ENCODE measurements around the gene RANBP17. TPM values are rescaled to one million over a fixed set of nuclear protein-coding genes. Genes with fewer than 3 reads are reported as not detected.

RANBP17 gene
- total RNA-seq, 1 experiment from 2014 or later = 14.5 TPM

DNA sequence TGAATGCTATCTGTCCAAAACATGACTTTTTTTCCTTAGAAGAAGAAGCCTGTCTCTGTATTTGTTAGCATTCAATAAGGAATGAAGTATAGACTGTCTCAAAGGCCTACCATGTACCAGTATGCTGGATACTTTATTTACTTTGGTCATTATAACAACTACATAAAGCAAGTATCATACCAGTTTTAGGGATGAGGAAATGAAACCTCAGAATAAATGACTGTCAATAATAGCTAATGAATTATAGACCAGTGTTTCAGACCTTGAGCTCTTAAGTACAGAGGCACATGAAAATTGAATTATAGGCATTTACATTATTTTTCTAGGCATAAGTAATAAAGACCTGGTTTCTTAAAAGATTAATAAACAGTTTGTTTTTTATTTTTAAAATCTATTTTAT is 280.8 kb downstream of the RANBP17 start:
- no peaks in the 10 kb centered on the region for H3K9me2 ChIP-seq (ENCODE audit: insufficient read depth)
- no peaks in the 10 kb centered on the region for H3F3A ChIP-seq (ENCODE audit: insufficient read depth, low read depth)
- ChIA-PET CTCF (no interaction called here), POLR2A (ENCODE audit: unreplicated experiment) (no interaction called here)
- no peak overlapping the region for H3K4me2 ChIP-seq
- H4K20me1 ChIP-seq (ENCODE audit: insufficient read depth) = no peaks in the 10 kb centered on the region
- no peaks in the 10 kb centered on the region for H3K36me3 ChIP-seq (ENCODE audit: low read depth)
- DNase-seq = no peak
- H3K27me3 ChIP-seq (ENCODE audit: insufficient read depth, low read depth) = no peaks in the 10 kb centered on the region
- H2AFZ ChIP-seq = no peak overlapping the region
- BruUV-seq (replicated peaks) = no TSS peak
- H3K4me3 ChIP-seq = no peak overlapping the region
- TF ChIP-seq, protein P1, sequence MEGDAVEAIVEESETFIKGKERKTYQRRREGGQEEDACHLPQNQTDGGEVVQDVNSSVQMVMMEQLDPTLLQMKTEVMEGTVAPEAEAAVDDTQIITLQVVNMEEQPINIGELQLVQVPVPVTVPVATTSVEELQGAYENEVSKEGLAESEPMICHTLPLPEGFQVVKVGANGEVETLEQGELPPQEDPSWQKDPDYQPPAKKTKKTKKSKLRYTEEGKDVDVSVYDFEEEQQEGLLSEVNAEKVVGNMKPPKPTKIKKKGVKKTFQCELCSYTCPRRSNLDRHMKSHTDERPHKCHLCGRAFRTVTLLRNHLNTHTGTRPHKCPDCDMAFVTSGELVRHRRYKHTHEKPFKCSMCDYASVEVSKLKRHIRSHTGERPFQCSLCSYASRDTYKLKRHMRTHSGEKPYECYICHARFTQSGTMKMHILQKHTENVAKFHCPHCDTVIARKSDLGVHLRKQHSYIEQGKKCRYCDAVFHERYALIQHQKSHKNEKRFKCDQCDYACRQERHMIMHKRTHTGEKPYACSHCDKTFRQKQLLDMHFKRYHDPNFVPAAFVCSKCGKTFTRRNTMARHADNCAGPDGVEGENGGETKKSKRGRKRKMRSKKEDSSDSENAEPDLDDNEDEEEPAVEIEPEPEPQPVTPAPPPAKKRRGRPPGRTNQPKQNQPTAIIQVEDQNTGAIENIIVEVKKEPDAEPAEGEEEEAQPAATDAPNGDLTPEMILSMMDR (conservative IDR thresholded peaks at IDR 0.05) = no peak
- TF ChIP-seq EZH2 (IDR thresholded peaks at IDR 0.05; ENCODE audit: low read depth) = no peak
- H3K27ac ChIP-seq = no peak overlapping the region
- no peaks in the 10 kb centered on the region for H3K9me3 ChIP-seq (ENCODE audit: insufficient read depth, low read depth)
- intact Hi-C loops (cut with micrococcal nuclease; ENCODE audit: unreplicated experiment) = no loop called here
- no peaks in the 10 kb centered on the region for H3K4me1 ChIP-seq (replicated peaks; ENCODE audit: insufficient read depth)
- no peaks in the 10 kb centered on the region for H3K79me2 ChIP-seq (ENCODE audit: low read depth)

DNA sequence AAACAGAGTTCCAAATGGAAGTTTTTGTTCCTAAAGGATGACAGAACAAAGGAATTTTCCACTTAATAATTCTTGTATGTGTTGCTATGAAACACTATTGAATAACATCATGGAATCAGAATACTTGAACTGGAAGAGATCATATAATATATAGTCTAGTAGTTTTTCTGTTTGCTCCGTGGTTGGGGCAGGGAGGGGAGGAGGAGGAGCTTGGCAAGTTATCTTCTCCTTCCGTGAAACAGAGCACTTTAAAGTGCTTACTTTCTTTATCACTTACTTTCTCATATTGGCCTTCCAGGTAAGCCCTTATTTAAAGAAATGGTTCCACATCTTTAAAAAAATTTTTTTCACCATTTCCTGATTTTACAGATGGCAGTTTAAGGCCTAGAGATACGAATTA is 281.4 kb downstream of the RANBP17 start:
- Histone ChIP-seq H3K27ac (no peak overlapping the region), H2AFZ (no peak overlapping the region), H3K9me3 (ENCODE audit: insufficient read depth, low read depth) (no peaks in the 10 kb centered on the region), H3F3A (ENCODE audit: insufficient read depth, low read depth) (no peaks in the 10 kb centered on the region), H3K4me2 (no peak overlapping the region), H3K9me2 (ENCODE audit: insufficient read depth) (no peaks in the 10 kb centered on the region), H3K4me3 (no peak overlapping the region), H3K79me2 (ENCODE audit: low read depth) (no peaks in the 10 kb centered on the region), H3K4me1 (replicated peaks; ENCODE audit: insufficient read depth) (no peaks in the 10 kb centered on the region), H3K36me3 (ENCODE audit: low read depth) (no peaks in the 10 kb centered on the region), H3K27me3 (ENCODE audit: insufficient read depth, low read depth) (no peaks in the 10 kb centered on the region), H4K20me1 (ENCODE audit: insufficient read depth) (no peaks in the 10 kb centered on the region)
- intact Hi-C loops (cut with micrococcal nuclease; ENCODE audit: unreplicated experiment) = no loop called here
- ChIA-PET CTCF (no interaction called here), POLR2A (ENCODE audit: unreplicated experiment) (no interaction called here)
- DNase-seq = no peak
- no TSS peak for BruUV-seq (replicated peaks)
- TF ChIP-seq, protein P1 (conservative IDR thresholded peaks at IDR 0.05) = no peak
- TF ChIP-seq EZH2 (IDR thresholded peaks at IDR 0.05; ENCODE audit: low read depth) = no peak

DNA sequence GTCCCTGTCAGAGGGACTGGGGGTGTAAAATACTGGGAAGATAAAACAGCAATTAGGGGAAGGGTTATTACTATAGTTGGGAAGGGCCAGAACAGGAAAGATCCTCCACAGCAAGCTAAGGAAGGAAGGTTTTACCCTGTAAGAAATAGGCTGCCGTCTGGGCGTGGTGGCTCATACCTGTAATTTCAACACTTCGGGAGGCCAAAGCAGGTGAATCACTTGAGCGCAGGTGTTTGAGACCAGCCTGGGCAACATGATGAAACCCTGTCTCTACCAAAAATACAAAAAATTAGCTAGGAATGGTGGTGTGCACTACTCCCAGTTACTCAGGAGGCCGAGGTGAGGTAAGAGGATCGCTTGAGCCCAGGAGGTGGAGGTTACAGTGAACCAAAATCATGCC is 282.1 kb downstream of the RANBP17 start:
- no peaks in the 10 kb centered on the region for H3K27me3 ChIP-seq (ENCODE audit: insufficient read depth, low read depth)
- no peak overlapping the region for H2AFZ ChIP-seq
- intact Hi-C loops (cut with micrococcal nuclease; ENCODE audit: unreplicated experiment) = no loop called here
- BruUV-seq (replicated peaks) = no TSS peak
- no peaks in the 10 kb centered on the region for H3K36me3 ChIP-seq (ENCODE audit: low read depth)
- TF ChIP-seq, protein P1 (conservative IDR thresholded peaks at IDR 0.05) = no peak
- no peak for TF ChIP-seq EZH2 (IDR thresholded peaks at IDR 0.05; ENCODE audit: low read depth)
- no peak for DNase-seq
- H3K4me3 ChIP-seq = no peak overlapping the region
- no peak overlapping the region for H3K27ac ChIP-seq
- no peaks in the 10 kb centered on the region for H3K9me2 ChIP-seq (ENCODE audit: insufficient read depth)
- H4K20me1 ChIP-seq (ENCODE audit: insufficient read depth) = no peaks in the 10 kb centered on the region
- no peaks in the 10 kb centered on the region for H3K9me3 ChIP-seq (ENCODE audit: insufficient read depth, low read depth)
- H3F3A ChIP-seq (ENCODE audit: insufficient read depth, low read depth) = no peaks in the 10 kb centered on the region
- ChIA-PET CTCF (no interaction called here), POLR2A (ENCODE audit: unreplicated experiment) (no interaction called here)
- H3K79me2 ChIP-seq (ENCODE audit: low read depth) = no peaks in the 10 kb centered on the region
- no peak overlapping the region for H3K4me2 ChIP-seq
- no peaks in the 10 kb centered on the region for H3K4me1 ChIP-seq (replicated peaks; ENCODE audit: insufficient read depth)

Data from PC-9 (cell line).